Measurements from ENCODE around the gene MOCS3.
A peak's percentile ranks its signal among the peaks of the same experiment; 100 is the strongest.
"Not testable (repeated sequence)": the region's sequence is repeated elsewhere in the genome, so short reads cannot be mapped to it uniquely, and the experiment has no call there.

Gene MOCS3

DNA sequence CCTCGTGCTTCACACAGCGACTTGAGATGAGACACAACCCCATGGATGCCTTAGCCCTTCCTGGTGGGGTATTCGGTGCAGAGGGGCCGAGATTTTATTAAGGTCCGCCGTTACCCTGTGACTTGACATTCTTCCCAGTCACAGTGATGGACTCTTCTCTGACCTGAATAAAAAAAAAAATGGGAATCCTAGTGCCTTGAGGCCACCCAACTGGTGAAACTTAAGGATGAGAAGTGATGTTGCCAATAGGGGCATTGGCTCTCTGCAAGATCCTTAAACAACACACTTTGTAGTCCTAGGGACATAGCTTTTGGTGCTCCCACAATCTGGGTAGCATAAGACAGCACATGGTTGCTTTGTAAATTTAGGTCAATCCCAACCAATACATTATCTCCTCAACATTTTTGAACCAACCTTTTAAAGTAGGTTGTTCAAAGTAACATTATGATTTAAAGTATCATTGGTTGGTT lies 26.6 kb upstream of the MOCS3 start:
- no peak for DNase-seq

DNA sequence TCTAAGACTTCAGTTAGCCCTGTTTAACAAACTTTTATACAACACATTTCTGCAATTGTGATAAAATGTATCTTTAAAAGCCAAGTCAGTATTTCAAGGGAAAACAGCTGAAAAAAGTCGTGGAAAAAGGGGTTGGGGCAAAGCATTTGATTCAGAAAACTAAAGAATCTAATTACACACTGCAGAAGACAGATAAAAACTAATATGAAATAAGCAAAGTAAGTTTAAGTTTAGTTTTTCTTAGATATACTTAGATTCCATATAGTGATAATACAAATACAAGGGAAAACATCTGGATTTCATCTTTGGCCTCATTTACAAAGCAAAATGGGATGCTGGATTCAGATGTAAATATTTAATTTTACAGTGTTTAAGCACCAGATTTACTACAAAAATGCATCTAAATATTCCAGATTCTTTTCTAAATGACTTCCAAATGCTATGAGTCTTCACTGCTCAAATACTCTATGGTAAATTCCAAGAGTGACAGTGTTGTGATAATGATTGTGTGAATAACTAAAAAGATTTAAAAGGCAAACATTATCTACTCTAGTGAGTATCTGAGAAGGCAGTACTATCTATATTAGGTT lies 25.8 kb upstream of the MOCS3 start:
- no peak for DNase-seq

DNA sequence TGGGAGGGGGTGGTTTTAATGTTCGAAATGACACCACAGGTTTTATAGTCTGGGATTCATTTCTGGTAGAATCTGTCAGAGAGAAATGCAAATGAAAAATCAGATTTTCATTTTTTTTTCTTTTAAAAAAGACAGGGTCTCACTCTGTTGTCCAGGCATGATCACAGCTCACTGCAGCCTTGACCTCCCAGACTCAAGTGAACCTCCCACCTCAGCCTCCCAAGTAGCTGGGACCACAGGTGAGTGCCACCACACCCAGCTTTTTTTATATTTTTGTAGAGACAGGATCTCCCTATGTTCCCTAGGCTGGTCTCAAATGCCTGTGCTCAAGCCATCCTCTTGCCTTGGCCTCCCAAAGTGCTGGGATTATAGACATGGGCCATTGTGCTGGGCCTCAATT lies 25.0 kb upstream of the MOCS3 start:
- no peak for DNase-seq

DNA sequence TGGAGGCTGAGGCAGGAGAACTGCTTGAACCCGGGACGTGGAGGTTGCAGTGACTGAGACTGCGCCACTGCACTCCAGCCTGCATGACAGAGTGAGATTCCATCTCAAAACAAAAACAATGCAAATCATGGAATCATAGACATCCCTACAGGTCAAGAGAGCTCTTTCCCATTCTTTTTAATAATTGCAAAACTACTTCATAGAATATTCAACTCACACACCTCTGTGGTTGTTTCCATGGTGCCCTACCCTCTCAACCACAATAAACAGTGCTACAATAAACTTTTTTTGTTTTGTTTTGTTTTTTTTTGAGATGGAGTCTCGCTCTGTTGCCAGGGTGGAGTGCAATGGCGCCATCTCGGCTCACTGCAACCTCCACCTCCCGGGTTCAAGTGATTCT lies 15.5 kb upstream of the MOCS3 start:
- no peak for DNase-seq

DNA sequence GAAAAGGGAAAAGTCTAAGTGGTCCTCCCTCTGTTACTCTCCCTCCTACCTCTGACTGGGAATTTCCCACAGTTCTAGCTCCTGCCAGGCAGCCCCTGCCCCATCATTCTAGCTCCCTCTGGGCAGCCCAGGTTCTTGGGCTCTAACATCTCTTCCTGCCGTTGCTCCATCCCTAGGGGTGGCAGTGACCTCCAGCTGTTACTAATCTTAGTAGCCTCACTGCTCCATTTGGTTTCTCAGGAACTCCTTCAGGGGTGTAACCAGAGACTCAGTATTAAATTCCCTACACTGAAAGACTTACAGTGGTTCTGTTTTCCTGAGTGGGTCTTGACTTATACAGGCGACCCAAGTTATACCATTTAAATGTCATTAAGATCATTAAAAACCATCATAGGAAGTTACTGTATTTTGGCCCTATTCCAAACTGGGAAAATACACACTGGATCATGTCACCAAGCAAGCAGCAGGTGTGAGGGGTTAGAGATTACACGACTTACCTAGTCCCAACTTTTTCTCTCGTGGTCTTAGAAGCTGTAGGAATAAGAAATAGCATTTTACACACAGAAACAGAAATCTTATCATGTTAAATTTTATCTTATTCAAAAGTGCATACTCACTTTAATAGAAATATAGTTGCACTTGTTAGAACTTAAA lies 10.4 kb upstream of the MOCS3 start:
- DNase-seq = no peak

DNA sequence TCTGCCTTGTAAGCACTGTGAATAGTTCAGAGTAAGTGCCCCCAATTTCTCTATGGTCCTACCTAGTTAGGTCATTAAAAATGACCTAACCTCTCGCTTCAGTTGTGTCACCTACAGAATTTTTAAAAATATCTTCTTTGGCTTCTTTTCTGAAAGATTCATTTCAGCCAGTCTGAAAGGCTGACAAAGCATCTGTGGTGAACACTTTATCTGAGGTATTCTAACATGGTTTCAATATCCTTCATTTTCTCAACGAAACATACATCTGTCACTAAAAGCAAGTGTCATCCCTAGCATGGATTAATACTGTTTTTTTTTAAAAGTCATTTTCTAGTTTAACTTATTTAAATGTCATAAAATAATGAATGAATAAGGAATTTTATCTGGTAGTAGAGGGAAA lies 5.4 kb upstream of the MOCS3 start:
- DNase-seq = no peak

DNA sequence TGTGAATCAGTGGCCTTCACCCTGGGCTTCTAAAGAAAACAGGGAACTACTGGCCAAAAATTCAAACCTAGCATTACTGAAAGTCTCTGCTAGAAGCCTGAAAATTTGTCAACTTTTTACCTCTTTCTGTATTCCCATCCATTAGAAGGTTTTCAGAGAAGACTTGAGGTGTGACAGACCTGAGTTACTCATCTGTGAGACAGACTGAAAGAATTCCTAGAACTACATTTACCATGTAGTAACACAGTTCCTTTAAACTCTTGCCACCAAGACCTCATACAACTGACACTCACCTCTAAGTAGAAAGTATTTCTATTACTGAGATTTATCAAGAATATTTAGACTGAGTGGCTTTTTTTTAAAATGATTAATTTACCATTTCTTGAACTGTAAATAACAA lies 4.8 kb upstream of the MOCS3 start:
- DNase-seq = no peak

DNA sequence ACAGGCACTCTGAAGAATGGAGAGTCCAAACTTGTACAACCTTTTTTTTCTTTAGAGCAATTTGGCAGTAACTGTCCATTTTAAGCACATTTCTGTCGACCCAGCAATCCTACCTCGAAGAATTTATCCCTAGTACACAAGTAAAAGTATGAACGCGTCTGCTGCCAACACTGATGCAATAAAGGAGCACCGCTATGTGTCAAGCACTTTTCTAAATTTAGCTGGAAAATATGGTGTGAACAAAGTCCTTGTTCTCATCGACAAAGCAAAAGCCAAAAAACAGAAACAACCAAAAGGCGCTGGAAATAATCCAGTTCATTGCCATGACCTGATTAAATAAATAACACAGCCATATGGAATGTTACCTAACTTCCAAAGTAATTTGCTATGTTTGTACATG lies 1.3 kb upstream of the MOCS3 start:
- DNase-seq = no peak

DNA sequence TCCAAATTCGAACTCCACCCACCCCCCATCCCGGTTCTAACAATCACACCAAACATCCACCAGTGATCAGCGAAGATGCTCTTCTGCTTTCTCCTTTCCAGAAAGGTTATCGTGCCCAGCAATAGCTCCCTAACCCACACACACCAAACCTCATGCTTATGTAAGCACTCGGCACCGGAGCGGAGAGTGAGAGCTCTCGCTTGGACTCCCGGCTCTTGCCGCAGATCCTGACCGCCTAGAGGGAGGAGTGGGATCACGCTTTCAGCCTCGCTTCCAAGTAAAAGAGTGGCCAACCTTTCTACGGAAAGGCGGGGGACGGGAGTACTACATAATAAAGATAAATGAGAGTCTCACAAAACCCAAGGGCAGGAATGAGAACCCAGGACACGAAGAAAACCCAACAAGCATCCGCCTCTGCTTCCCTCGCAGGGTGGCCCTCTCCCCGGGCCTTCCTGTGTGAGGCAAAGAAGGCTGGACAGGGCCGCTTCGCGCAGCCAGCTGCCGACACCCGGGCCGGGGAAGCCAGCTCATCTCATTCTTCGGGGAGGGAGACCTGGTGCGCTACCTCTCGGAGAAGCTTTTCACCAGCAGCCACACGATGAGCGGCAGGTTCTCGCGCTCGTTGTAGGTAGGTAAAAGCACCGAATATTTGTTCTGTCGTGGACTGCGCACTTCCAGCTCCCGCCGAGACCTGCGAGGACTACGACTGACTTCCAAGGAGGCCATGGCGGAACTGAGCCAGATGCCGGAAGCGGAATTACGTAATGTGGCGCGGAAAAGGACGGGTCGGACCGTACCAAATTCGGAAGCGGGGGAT lies 612 bp upstream of the MOCS3 start, which contains the start of gene DPM1:
Gene DPM1, minus strand, starts transcription at position 735 of the 817 bp plus-strand sequence. Its CDS starts 9 bp downstream, at position 726.
- DNase-seq = peak; percentile 82

DNA sequence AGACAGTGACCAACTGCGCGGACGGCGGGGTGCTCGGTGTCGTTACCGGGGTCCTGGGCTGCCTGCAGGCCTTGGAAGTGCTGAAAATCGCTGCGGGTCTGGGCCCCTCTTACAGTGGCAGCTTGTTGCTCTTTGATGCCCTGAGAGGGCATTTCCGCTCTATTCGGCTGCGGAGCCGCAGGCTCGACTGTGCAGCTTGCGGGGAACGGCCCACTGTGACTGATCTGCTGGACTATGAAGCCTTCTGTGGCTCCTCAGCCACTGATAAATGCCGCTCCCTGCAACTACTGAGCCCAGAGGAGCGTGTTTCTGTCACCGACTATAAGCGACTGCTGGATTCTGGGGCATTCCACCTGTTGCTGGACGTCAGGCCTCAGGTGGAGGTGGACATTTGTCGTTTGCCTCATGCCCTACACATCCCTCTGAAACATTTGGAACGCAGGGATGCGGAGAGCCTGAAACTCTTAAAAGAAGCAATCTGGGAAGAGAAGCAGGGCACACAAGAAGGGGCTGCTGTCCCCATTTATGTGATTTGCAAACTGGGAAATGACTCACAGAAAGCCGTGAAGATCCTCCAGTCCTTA lies 1.0 kb downstream of the MOCS3 start:
- no peak for DNase-seq

DNA sequence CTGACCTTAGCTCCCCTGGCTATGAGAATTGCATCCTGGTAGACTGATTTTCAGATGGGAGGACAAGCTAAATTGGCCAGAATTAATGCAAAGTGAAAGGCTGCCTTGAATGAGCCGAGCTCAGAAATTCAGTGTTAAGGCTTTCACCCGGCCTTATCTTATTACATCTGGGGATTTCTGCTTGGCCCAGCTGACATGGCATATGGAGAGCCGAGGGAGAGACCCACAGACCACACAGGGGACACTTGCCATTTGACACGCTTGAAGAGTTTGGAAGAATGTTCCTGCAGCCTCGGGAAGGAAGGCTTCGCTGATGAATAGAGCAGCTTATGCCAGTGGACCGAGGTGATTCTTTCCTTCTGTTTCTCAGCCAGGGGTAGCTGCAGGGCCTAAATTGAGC lies 9.0 kb downstream of the MOCS3 start:
- peak; percentile 53 for DNase-seq

DNA sequence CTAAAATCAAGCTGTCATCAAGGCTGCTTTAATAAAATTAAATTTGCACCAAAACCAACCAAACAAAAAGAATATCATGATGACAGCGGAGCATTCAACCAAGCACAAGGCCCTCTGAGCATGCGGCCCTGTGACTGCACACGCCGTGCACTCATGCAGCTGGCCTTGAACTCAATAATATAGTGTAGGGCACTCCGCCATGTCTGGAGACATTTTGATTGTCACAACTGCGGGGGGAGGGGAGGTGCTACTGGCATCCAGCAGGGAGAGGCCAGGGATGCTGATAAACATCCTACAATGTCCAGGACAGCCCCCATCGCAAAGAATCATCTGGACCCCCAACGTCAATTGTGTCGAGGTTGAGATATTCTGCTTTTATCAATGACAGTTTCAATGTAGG lies 9.7 kb downstream of the MOCS3 start:
- no peak for DNase-seq

DNA sequence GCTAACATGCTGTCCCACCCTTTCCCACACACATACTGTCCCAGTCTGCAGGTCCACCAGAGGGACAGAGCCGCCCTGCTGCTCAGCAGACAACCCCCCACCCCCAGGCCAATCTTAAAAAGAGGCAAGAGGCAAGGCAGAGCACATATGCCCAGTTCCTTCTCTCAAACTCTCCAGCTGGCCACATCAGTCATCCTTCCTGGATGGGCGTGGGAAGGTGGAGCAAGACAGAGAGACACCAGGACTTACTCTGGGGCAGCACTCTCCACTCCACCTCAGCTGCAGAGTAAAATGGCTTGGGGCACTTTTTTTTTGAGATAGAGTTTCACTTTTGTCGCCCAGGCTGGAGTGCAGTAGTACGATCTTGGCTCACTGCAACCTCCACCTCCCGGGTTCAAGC lies 10.8 kb downstream of the MOCS3 start:
- DNase-seq = no peak

DNA sequence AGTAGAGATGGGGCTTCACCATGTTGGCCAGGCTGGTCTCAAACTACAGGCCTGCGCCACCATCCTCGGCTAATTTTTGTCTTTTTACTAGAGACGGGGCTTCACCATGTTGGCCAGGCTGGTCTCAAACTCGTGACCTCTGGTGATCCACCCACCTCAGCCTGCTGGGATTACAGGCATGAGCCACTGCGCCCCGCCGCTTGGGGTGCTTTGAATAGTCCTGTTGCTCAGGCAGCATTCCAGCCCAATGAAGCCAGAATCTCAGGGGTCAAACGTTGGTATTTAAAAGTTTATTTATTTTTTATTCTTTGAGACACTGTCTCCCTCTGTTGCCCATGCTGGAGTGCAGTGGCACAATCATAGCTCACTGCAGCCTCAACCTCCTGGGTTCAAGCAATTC lies 11.3 kb downstream of the MOCS3 start:
- DNase-seq = no peak

DNA sequence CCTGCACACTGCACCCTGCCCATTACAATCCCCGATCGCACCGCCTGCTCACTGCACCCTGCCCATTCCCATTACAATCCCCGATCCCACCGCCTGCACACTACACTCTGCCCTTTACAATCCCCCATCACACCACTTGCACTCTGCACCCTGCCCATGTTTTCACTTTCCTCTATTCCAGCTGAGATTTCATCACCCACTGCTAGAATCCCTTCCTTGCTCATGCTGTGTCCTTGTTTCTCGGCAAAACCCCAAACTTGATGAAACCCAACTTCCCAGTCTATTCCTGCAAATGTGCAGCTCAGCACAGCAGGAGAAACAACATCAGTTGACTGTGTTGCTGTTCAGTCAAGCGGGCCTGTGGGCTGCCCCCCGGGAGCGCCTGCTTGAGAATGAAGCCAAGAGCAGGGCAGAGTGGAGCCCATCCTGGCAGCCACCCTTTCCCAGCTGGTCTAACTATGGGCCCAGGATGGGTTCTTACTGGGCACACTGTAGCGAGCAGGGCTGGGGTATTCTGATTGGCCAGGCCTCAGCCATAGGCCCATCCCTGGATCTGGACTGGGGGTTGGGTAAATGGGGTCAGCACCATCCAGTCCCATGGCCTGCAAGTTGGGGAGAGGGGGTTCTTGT lies 17.2 kb downstream of the MOCS3 start:
- DNase-seq = no peak

DNA sequence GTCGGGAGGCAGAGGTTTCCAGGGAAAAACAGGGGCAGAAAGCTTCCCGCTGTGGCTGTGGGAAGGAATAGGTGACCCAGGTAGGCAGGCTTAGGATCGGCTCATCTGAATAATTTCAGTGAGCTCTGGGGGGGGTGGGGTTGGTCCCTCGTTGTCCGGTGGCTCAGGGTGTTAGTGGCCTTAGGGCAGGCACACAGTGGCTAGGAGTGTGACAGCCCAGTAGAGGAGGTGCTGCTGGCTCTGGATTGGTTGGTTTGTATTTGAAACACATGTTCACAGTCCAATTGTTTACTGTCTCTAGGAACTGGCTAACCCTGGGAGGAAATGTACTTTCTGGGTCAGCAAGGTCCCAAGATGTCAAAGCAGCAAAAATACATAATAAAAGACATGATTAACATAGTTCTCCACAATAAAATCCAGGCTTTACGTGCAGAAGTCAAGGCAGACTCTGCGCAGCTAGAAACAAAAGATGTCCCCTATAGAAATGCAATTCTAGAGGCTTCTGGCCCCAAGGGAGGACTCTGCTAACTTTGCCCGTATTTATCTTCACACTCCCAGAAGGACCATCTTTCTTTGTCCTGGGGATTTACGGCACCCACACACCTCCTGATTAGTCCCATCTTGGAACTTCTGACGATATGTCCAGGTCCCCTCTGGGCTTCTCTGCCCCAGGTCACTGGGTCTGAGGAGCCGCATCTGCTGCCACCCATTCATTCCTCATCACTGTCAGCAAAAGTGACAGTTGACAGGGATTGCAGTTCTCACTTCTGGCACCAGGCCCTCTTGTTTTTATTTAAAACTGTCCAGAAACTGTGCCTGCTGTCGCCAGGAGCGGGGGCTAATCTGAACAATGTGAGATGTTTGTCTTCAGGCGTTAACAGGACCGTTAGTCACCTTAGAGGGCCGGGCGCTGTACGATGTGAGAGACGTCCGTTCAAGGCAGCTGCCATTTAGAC lies 18.7 kb downstream of the MOCS3 start:
- DNase-seq = no peak

DNA sequence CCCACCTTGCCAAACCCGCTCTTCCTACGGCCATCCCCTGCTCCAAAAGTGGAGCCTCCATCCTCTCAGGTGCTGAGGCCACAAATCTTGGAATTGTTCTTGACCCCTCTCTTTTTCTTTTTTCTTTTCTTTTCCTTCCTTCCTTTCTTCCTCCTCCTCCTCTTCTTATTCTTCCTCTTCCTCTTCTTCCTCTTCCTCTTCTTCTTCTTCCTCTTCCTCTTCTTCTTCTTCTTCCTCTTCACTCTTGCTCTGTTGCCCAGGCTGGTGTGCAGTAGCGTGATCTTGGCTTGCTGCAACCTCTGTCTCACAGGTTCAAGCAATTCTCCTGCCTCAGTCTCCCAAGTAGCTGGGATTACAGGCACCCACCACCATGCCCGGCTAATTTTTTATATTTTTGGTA lies 19.9 kb downstream of the MOCS3 start:
- not testable (repeated sequence) for DNase-seq

DNA sequence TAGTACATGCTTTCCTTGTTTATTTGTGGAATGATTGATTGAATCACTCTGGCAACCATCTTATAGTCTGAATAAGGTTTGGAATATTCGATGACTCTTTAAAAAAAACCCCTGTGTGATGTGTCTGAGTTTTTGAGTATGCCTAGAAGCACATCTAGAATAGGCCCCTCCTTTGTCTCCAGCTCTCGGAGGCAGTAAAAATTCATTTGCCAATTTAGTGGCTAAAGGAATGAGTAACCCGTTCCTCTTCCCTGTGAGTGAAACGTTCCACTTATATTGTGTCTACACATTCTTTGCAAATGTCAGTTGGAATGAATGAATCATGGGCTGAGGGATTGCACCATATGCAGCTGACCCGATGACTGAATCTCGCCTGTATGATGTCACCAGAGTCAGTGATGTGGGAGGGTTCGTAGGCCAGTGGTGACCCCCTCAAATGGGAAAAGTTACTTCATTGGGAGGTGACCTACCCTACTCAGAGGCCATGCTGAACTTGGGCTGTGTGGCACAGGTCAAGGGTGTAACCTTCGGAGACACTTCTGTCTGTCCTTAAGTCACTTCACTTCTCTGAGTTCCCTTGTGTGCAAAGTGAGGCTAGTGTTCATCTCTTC lies 21.6 kb downstream of the MOCS3 start:
- DNase-seq = no peak

DNA sequence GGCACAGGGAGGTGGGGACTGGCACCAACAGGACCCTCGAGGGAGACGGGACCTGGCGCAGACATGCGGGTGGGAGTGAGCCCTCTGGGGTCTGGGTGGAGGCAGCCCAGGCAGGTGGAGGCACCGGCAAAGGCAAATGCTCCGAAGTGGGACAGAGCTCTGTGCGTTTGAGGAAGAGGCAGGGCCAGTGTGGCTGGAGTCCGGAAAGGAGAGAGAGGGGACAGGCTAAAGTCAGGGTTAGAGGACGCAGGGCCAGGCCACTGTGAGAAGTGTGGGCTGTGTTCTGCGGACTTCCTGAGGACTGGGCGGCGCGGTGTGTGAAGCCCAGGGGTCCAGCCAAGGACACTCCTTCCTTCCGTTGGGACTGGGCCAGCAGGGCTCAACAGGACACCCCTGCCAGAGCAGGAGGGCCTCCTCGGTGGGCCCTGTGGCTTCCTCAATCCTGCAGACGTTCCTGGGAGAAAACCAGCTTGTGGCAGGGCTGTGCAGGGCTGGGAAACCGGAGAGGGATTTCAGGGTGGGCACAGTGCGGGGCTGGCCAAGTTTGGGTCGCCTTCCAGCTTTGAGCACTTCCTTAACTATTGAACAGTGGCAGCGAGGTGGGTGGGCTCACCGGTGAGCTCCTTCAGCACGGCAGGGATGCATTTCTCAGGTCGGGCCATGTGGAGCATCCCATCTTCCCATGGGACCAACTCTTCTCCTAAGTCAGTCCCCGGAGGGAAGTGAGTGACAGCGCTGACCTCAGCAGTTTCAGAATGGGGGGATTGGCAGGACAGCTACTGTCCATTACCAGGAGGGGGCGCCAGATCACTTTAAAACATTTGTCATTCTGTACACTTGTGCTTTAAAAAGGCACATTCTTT lies 22.5 kb downstream of the MOCS3 start:
- DNase-seq = no peak

DNA sequence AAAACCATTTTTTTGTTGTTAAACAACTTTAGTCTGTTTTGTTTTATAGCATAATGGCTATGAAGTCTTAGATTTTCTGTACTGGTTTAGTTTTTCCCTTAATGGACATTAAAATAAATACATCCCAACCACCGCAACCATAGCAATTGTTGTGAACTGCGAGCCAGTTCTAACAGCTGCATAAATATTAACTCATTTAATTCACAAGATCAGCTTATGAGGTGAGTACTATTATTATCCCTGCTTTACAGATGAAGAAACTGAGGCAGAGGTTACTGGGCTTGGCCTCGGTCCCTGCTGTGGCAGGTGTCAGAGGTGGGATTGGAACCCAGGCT lies 23.1 kb downstream of the MOCS3 start:
- no peak for DNase-seq

DNA sequence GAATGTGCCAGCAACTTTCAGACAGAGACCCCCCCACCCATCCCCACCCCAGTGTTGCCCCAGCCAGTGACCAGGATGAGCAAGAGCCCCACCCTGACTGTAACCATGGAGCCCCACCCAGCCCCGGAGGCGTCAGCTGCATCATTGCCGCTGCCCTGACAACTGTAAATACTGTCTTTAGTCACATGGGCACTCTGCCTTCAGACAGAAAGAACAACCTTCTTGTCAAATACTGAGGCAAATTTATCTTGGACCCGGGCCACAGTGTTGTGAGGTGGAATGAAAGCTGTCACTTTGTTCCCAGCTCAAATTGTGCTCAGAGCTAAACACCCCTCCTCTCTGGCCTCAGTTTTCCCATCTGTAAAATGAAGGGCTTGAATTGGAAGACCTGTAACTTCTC lies 23.7 kb downstream of the MOCS3 start:
- DNase-seq = no peak

Measured in NCI-H524 treated with DMSO at 0.1 percent for 48 hours (cell line).